ENCODE results near the gene CRISPLD2. TPM values are rescaled to one million over a fixed set of nuclear protein-coding genes. Genes with fewer than 3 reads are reported as not detected.

The CRISPLD2 gene
- total RNA-seq, 2 experiments from 2014 or later = 0.16 TPM; not detected in 1

GRCh38 chr16:84875846-84876245 lies 56.1 kb downstream of the CRISPLD2 start:
- Mint-ChIP-seq H3K4me3 (no peak overlapping the region), H3K36me3 (ENCODE audit: low read depth) (no peaks in the 10 kb centered on the region), H3K9me3 (no peaks in the 10 kb centered on the region), H3K4me1 (ENCODE audit: low read depth) (no peaks in the 10 kb centered on the region), H3K27me3 (no peaks in the 10 kb centered on the region), H3K27ac (no peak overlapping the region)
- no peak for ATAC-seq
- ChIA-PET POLR2A (no interaction called here), CTCF (interaction anchor here (1.5 kb wide), 1 partner anchor 77 kb away, joined by 3 read pairs; no protein-coding TSS in a partner anchor)
- no peak for DNase-seq
- intact Hi-C loops (cut with micrococcal nuclease) = no loop called here
- TF ChIP-seq CTCF (IDR thresholded peaks at IDR 0.05) = no peak

GRCh38 chr16:84876873-84877606 lies 57.3 kb downstream of the CRISPLD2 start:
- POLR2A ChIA-PET = interaction anchor here (0.7 kb wide), 1 partner anchor 15 kb away, joined by 3 read pairs; no protein-coding TSS in a partner anchor
- H3K4me1 Mint-ChIP-seq (ENCODE audit: low read depth) = no peaks in the 10 kb centered on the region
- H3K27ac Mint-ChIP-seq = no peak overlapping the region
- no peaks in the 10 kb centered on the region for H3K27me3 Mint-ChIP-seq
- TF ChIP-seq CTCF (IDR thresholded peaks at IDR 0.05) = no peak
- CTCF ChIA-PET = interaction anchor here (1.5 to 1.7 kb wide), 2 partner anchors 76 to 123 kb away, joined by 3 to 4 read pairs; no protein-coding TSS in a partner anchor
- no peaks in the 10 kb centered on the region for H3K9me3 Mint-ChIP-seq
- no peak for ATAC-seq
- H3K4me3 Mint-ChIP-seq = no peak overlapping the region
- no peak for DNase-seq
- intact Hi-C loops (cut with micrococcal nuclease) = no loop called here
- no peaks in the 10 kb centered on the region for H3K36me3 Mint-ChIP-seq (ENCODE audit: low read depth)

GRCh38 chr16:84878770-84879169 lies 59.0 kb downstream of the CRISPLD2 start:
- intact Hi-C loops (cut with micrococcal nuclease) = no loop called here

GRCh38 chr16:84879569-84880487 lies 60.0 kb downstream of the CRISPLD2 start:
- ChIA-PET CTCF (interaction anchor here (1.0 kb wide), 1 partner anchor 154 kb away, joined by 3 read pairs; no protein-coding TSS in a partner anchor), POLR2A (no interaction called here)
- no peak for DNase-seq
- Mint-ChIP-seq H3K4me1 (ENCODE audit: low read depth) (no peaks in the 10 kb centered on the region), H3K36me3 (ENCODE audit: low read depth) (no peaks in the 10 kb centered on the region), H3K4me3 (no peak overlapping the region), H3K9me3 (no peaks in the 10 kb centered on the region), H3K27ac (no peak overlapping the region), H3K27me3 (peaks cover 5% of the 10 kb centered on the region)
- no peak for ATAC-seq
- intact Hi-C loops (cut with micrococcal nuclease) = no loop called here
- no peak for TF ChIP-seq CTCF (IDR thresholded peaks at IDR 0.05)

More at GRCh38 chr16:84878770-84879169, 59.0 kb downstream of the CRISPLD2 start:
- TF ChIP-seq CTCF (IDR thresholded peaks at IDR 0.05) = no peak
- no peaks in the 10 kb centered on the region for H3K4me1 Mint-ChIP-seq (ENCODE audit: low read depth)
- no peak overlapping the region for H3K4me3 Mint-ChIP-seq
- no peaks in the 10 kb centered on the region for H3K9me3 Mint-ChIP-seq
- CTCF ChIA-PET = interaction anchor here (1.7 kb wide), 1 partner anchor 124 kb away, joined by 4 read pairs; no protein-coding TSS in a partner anchor
- peaks cover 4% of the 10 kb centered on the region for H3K27me3 Mint-ChIP-seq
- DNase-seq (no peak), ATAC-seq (no peak)
- no peak overlapping the region for H3K27ac Mint-ChIP-seq
- H3K36me3 Mint-ChIP-seq (ENCODE audit: low read depth) = no peaks in the 10 kb centered on the region
- POLR2A ChIA-PET = no interaction called here

Measured in activated CD8-positive, alpha-beta T cell treated with anti-CD3 and anti-CD28 coated beads for 36 hours (primary cell).